LNCAP (cell line): ENCODE data around the gene PTGDS.

Experiments used
- CTCF ChIP-seq: fragments of 450-650 bp; IDR thresholded peaks from 2 replicates; pipeline ENCODE4 v1.5.1; 2017; ENCODE audit warnings: mild to moderate bottlenecking

Gene PTGDS

GRCh38 chr9:137008312-137008711, 31.0 kb downstream of the PTGDS start:
- TF ChIP-seq CTCF, result no peak

DNA sequence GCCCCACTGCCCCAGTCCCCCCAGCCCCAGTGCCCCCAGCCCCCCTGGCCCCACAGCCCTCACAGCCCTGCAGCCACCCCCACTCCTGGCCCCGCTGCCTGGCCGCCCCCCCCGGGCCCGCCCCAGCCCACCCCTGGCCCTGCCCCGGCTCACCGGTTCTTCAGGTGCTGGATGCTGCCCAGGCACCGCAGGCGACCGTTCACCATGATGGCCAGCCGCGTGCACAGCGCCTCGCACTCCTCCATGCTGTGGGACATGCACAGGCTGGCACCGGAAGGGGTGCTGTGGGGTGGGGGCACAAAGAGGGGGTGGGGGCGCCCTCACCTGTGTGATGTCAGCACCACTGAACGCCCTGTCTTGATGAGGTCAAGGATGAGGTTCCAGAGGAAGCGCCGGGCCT, 31.9 kb downstream of the PTGDS start:
- no peak for TF ChIP-seq CTCF

GRCh38 chr9:137009938-137010732, 32.8 kb downstream of the PTGDS start:
- no peak for TF ChIP-seq CTCF

DNA sequence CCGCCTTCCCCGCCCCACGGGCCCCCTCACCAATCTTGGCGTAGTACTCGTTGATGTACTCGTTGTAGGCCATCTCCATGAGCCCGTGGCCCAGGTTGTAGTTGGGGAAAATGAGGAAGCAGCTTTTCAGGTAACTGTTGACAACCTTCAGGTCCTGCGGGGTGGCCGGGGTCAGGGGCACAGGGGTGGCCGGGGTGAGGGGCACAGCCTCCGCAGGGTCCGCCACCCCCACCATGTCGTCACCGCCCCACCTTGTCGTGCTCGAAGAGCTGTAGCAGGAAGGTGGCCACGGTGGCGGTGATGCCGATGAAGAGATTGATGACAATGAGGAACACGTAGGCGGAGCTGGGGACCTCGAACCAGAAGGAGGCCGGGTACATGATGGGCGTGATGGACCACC, 33.9 kb downstream of the PTGDS start:
- no peak for TF ChIP-seq CTCF

DNA sequence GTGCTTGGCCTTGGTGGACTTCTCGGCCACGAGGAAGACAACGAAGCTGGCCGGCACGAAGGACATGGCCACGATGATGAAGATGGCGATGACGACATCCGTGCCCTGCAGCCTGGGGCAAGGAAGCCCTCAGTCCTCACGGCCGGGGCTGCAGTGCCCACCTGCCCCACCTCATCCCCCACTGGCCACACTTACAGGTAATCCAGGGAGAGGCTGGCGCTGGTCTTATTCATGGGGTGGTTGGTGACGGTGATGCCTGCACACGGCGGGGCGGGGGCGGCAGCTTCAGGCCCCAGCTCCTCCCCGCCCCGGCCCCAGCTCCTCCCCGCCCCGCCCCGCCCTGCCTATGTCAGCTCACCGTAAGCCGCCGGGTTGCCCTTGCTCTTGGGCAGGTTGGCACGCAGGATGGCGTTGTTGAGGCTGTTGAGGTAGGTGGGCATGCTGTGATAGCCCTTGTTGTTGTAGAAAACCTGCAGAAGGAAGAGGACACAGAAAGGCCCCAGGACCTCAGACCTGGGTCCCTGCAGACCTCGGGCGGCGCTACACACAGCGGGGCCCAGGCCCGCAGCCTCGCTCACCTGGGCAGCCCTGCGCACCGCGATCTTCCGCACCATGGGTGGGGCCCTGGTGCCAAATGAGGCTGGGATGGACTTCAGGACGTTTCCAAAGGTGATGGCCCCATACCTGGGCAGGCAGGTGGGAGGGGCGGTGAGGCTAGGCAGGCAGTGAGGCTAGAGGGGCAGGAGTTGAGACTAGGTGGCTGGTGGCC, 34.8 kb downstream of the PTGDS start:
- no peak for TF ChIP-seq CTCF

- TF ChIP-seq CTCF, result no peak
These were observed 35.6 kb downstream of the PTGDS start for GRCh38 chr9:137012694-137013570.

GRCh38 chr9:137013571-137013940, 36.3 kb downstream of the PTGDS start:
- no peak for TF ChIP-seq CTCF
